Colonic mucosa (tissue), 4 donors: Measurements from ENCODE around the gene HSPA1A. TPM values are rescaled to one million over a fixed set of nuclear protein-coding genes. Genes with fewer than 3 reads are reported as not detected.
"Not testable (repeated sequence)": the region's sequence is repeated elsewhere in the genome, so short reads cannot be mapped to it uniquely, and the experiment has no call there.

ENCODE experiments used
- DNase-seq: peaks from one replicate; pipeline ENCODE4 v3.0.0-alpha.2; 2020
- H3K27ac ChIP-seq: fragments of 200-600 bp; one replicate; pipeline ENCODE4 v1.8.0; 2021
- H3K27me3 ChIP-seq: fragments of 200-600 bp; one replicate; pipeline ENCODE4 v1.8.0; 2021
- H3K36me3 ChIP-seq: fragments of 200-600 bp; one replicate; pipeline ENCODE4 v1.8.0; 2021
- H3K4me1 ChIP-seq: fragments of 200-600 bp; one replicate; pipeline ENCODE4 v1.8.0; 2021; ENCODE audit warnings: mild to moderate bottlenecking
- H3K4me3 ChIP-seq: fragments of 200-600 bp; one replicate; pipeline ENCODE4 v1.8.0; 2021
- H3K9ac ChIP-seq, 2 donors: one replicate each; pipeline ENCODE4 v1.7.0; 2013; ENCODE audit warnings: control low read depth in 2 of 2, low read depth in 2 of 2, low read length in 2 of 2
- H3K9me3 ChIP-seq: fragments of 200-600 bp; one replicate; pipeline ENCODE4 v1.8.0; 2021
- intact Hi-C: fragments of 100-400 bp; cut with DNase I; formaldehyde crosslinking; loops from one replicate; pipeline ENCODE4 v1.14.1; 2022
- total RNA-seq, 2 donors: library from RNA; stranded (reverse); fragmentation: NEBNext Ultra II Directional in 1 of 2; extraction: Animal tissue kit (Norgen Biotek cat#: 25700) in 1 of 2; gene quantifications; one replicate each; pipeline ENCODE4 v1.2.1, GENCODE V29; 2021
- TF ChIP-seq, protein P1 (sequence below): fragments of 200-600 bp; IDR thresholded peaks from one replicate; pipeline ENCODE4 v1.8.0; 2022; ENCODE audit warnings: antibody characterized with exemption, mild to moderate bottlenecking
- donor health status: healthy.
- donor health status: DM: no; HTN: no; CAD: no.
- donor health status: DM: no; HTN: no; CAD: no.

Gene HSPA1A
- total RNA-seq, 2 donors from 2014 or later = 248 to 397 TPM

DNA sequence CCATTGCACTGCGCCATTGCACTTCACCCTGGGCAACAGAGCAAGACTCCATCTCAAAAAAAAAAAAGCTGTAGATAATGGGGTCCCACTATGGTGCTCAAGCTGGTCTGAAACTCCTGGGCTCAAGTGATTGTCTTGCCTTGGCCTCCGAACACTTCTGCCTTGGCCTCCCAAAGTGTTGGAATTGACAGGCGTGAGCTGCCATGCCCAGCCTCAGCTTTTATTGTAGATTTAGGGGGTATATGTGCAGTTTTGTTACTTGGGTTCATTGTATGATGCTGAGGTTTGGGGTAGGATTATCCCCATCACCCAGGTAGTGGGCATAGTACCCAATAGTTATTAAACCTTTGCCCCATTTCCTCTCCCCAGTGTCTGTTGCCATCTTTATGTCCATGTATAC is 23.6 kb downstream of the HSPA1A start:
- intact Hi-C loops = loop anchor here (5.0 kb wide), 1 partner anchor 43 kb away; no protein-coding TSS in a partner anchor
- TF ChIP-seq, protein P1, sequence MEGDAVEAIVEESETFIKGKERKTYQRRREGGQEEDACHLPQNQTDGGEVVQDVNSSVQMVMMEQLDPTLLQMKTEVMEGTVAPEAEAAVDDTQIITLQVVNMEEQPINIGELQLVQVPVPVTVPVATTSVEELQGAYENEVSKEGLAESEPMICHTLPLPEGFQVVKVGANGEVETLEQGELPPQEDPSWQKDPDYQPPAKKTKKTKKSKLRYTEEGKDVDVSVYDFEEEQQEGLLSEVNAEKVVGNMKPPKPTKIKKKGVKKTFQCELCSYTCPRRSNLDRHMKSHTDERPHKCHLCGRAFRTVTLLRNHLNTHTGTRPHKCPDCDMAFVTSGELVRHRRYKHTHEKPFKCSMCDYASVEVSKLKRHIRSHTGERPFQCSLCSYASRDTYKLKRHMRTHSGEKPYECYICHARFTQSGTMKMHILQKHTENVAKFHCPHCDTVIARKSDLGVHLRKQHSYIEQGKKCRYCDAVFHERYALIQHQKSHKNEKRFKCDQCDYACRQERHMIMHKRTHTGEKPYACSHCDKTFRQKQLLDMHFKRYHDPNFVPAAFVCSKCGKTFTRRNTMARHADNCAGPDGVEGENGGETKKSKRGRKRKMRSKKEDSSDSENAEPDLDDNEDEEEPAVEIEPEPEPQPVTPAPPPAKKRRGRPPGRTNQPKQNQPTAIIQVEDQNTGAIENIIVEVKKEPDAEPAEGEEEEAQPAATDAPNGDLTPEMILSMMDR = no peak
- no peak overlapping the region for H3K27ac ChIP-seq
- H3K36me3 ChIP-seq = peaks cover 10% of the 10 kb centered on the region
- H3K4me1 ChIP-seq = peaks cover 18% of the 10 kb centered on the region
- no peaks in the 10 kb centered on the region for H3K9me3 ChIP-seq
- H3K4me3 ChIP-seq = no peak overlapping the region
- no peak overlapping the region for H3K9ac ChIP-seq
- DNase-seq = no peak
- H3K27me3 ChIP-seq = no peaks in the 10 kb centered on the region

DNA sequence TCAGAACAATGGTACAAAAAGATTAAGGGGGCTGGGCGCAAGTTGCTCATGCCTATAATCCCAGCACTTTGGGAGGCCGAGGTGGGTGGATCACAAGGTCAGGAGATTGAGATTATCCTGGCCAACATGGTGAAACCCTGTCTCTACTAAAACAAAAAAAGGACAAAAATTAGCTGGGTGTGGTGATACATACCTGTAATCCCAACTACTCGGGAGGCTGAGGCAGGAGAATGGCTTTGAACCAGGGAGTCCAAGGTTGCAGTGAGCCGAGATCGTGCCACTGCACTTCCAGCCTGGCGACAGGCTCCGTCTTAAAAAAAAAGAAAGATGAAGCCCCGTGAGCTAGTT is 24.4 kb downstream of the HSPA1A start:
- H3K4me3 ChIP-seq, H3K9me3 ChIP-seq, H3K27ac ChIP-seq, H3K9ac ChIP-seq, DNase-seq, H3K36me3 ChIP-seq, H3K27me3 ChIP-seq: not testable (repeated sequence)
- intact Hi-C loops = loop anchor here (5.0 kb wide), 1 partner anchor 43 kb away; no protein-coding TSS in a partner anchor
- peaks cover 18% of the 10 kb centered on the region for H3K4me1 ChIP-seq

DNA sequence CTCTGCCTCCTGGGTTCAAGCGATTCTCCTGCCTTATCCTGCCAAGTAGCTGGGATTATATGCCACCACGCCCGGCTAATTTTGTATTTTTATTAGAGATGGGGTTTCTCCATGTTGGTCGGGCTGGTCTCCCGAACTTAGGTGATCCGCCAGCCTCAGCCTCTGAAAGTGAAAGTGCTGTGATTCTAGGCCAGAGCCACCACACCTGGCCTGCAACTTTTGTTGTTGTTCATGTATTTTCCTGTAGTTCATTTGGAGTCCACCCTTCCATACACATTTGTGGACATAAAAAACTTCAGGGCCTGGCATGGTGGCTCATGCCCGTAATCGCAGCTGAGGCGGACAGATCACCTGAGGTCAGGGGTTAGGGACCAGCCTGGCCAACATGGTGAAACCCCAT is 26.7 kb downstream of the HSPA1A start:
- Histone ChIP-seq H3K27me3 (no peaks in the 10 kb centered on the region), H3K4me3 (no peak overlapping the region), H3K27ac (no peak overlapping the region), H3K9ac (no peak overlapping the region), H3K9me3 (no peaks in the 10 kb centered on the region), H3K36me3 (peaks cover 10% of the 10 kb centered on the region), H3K4me1 (peaks cover 9% of the 10 kb centered on the region)
- TF ChIP-seq, protein P1 = no peak
- DNase-seq = no peak
- intact Hi-C loops = no loop called here

DNA sequence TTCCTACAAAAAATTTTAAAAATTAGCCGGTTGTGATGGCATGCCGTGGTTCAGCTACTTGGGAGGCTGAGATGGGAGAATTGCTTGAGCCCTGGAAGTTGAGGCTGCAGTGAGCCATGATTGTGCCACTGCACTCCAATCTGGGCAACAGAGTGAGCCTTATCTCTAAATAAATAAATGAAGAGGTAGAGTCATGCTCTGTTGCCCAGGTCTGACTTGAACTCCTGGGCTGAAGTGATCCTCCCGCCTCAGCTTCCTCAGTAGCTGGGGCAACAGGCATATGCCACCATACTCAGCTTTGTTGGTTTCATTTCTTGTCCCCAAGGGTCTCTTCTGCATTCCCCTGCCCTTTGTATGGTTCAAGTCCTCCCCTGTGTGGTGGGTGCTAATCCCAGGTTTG is 29.2 kb downstream of the HSPA1A start:
- TF ChIP-seq, protein P1 = no peak
- H3K9me3 ChIP-seq = no peaks in the 10 kb centered on the region
- intact Hi-C loops = no loop called here
- no peaks in the 10 kb centered on the region for H3K4me1 ChIP-seq
- no peaks in the 10 kb centered on the region for H3K36me3 ChIP-seq
- no peak overlapping the region for H3K27ac ChIP-seq
- H3K9ac ChIP-seq = no peak overlapping the region
- DNase-seq = no peak
- no peaks in the 10 kb centered on the region for H3K27me3 ChIP-seq
- no peak overlapping the region for H3K4me3 ChIP-seq

DNA sequence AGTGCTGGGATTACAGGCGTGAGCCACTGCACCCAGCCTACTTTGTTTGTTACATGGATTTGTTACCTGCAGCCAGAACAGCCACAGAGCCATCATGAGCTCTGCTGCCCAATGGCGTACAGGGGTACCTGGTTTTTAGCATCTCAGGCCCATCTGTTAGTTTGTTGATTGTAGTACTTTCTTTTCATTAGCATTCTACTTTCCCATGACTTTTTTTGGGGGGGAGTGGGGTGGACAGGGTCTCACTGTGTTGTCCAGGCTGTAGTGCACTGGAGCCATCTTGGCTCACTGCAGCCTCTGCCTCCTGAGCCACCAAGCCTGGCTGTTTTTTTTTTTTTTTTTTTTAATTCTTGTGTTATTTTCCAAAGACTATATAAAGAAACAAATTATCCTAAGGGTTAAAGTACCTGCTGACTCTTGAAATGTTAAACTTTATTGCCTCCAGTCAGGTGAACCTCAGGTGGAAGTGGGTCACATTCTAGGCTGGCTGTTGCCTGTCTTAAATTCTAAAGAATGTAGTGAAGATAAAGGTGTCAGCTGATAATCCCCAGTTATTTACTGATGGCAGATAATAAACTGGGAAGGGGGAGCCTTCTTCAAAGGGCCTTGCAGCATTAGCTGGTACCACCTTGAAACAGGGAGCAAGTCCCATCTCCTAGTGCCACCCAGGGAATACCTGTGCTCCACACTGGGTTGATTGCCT is 32.1 kb downstream of the HSPA1A start:
- Histone ChIP-seq H3K9me3 (no peaks in the 10 kb centered on the region), H3K36me3 (no peaks in the 10 kb centered on the region), H3K9ac (no peak overlapping the region), H3K4me1 (no peaks in the 10 kb centered on the region), H3K27ac (no peak overlapping the region), H3K4me3 (no peak overlapping the region), H3K27me3 (no peaks in the 10 kb centered on the region)
- TF ChIP-seq, protein P1 = no peak
- DNase-seq = no peak
- intact Hi-C loops = no loop called here

DNA sequence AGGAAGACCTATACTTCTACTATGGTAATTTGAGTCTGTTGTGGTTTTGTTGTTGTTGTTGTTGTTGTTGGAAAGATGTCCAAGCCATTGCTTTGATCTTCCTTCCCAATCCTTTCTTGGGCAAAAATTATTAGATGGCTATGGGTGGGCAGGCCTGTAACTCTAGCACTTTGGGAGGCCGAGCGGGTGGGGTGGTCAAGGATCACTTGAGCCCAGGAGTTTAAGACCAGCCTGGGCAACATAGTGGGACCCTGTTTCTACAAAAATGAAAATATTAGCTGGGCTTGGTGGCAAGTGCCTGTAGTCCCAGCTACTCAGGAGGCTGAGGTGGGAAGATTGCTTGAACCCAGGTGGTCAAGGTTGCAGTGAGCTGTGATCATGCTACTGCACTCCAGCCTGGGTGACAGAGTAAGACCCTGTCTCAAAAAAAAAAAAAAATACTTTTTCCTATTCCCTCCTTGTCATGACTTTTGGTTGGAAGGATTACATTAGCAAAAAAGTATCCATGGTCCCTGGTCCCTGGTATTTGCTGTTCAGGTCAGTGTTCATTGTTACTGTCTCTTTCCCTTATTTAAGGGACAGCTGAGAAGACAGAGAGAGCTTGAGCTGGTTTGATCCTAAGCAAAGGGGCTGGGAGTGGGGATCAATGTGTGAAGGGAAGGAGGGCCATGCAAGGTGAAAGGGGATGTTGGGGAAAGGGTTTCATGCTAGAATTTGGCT is 35.6 kb downstream of the HSPA1A start:
- no peaks in the 10 kb centered on the region for H3K4me1 ChIP-seq
- no peak overlapping the region for H3K4me3 ChIP-seq
- no peak overlapping the region for H3K27ac ChIP-seq
- intact Hi-C loops = no loop called here
- H3K27me3 ChIP-seq = no peaks in the 10 kb centered on the region
- no peaks in the 10 kb centered on the region for H3K9me3 ChIP-seq
- TF ChIP-seq, protein P1 = no peak
- no peak for DNase-seq
- no peak overlapping the region for H3K9ac ChIP-seq
- no peaks in the 10 kb centered on the region for H3K36me3 ChIP-seq
